Stimulated activated CD4-positive, alpha-beta T cell treated with anti-CD3 and anti-CD28 coated beads, Interleukin-1b, Interleukin-23, amount 100 ng/mL, for 1 hour (primary cell): ENCODE data around the gene STX2.
"Not testable (repeated sequence)": the region's sequence is repeated elsewhere in the genome, so short reads cannot be mapped to it uniquely, and the experiment has no call there.

Experiments
- DNase-seq, 2 donors: peaks; one replicate each; pipeline ENCODE4 v3.0.0-alpha.2; 2020; ENCODE audit warnings: low read depth in 2 of 2

Gene STX2

DNA sequence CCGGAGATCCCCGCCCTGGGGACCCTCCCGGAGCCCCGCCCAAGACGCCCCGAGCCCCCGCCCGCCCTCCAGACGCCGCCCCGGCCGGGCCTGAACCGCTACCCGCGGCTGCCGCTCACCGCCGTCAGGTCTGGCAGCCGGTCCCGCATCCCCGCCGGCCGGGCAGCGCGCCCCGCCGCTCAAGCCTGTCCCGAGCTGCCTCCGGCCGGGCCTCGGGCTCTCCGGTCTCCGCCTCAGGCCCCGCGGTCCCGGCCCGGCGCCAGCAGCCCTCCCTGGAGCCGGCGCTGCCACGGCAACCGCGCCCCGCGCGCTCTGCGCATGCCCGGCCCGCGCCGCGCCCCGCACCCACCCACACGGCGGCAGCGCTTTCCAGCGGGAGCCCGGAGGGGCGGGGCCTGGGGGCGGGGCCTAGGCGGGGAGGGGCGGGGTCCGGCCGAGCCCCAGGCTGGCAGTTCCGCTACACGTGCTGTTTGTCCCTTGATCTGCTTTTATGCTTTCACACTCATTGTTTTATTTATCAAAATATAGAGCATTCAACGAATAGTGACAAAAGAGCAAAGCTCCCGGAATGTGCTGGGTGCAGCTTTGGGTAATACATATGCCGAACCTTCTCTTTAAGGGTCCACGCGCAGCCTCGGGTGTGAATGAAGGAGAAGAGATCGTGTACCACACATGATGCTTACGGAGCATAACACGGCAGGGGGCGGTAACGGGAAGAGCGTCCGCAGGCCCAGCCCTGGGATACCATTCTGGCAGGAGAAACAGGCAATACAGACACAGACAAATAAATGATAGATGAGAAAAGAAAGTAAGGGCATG lies at the start of gene STX2:
Gene STX2 (minus strand): TSS at position 300 of the 819 bp plus-strand sequence. CDS start 151 bp downstream, at position 149.
- DNase-seq, result peak; percentile 85 to 86

DNA sequence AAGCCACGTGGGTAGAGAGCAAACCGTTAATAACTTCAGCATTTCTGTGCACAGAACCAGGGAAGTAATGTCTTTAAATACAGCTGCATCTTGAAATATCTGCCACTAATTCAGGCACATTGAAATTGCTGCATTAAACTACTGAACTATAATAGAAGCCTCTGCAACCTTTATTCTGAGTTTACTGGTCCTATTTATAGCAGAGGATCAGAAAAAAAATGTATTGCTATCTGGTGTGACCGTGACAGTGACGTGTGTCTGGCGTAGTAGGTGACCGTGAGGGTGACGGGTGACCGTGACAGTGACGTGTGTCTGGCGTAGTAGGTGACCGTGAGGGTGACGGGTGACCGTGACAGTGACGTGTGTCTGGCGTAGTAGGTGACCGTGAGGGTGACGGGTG lies 48.1 kb upstream of the STX2 start:
- not testable (repeated sequence) for DNase-seq

DNA sequence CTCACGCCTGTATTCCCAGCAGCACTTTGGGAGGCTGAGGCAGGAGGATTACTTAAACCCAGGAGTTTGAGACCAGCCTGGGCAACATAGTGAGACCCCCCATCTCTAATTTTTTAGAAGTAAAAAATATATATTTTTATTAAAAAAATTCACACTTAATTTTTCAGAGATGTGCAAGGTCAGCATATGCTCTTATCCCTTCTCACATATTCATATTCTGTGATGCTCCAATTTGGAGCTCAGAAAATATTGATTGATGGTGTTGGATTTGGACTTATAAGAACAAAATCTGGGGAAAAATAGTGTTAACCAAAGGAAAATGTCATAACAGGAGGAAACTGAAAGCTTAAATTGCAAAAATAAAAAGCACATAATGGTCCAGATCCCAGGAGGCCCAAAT lies 42.5 kb upstream of the STX2 start:
- no peak for DNase-seq

DNA sequence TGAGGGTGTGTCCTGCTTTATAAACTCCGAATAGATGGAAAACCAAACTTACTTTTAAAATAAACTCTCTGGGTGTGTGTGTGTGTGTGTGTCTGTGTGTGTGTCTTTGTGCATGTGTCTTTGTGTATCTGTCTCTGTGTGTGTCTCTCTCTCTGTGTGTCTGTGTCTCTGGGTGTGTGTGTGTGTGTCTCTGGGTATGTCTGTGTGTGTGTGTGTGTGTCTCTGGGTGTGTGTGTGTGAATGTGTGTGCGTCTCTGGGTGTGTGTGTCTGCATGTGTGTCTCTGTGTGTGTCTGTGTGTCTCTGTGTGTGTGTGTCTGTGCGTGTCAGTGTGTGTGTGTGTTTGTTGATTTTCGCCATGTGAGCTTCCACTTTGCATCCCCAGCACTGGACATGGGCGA lies 42.0 kb upstream of the STX2 start:
- no peak for DNase-seq

DNA sequence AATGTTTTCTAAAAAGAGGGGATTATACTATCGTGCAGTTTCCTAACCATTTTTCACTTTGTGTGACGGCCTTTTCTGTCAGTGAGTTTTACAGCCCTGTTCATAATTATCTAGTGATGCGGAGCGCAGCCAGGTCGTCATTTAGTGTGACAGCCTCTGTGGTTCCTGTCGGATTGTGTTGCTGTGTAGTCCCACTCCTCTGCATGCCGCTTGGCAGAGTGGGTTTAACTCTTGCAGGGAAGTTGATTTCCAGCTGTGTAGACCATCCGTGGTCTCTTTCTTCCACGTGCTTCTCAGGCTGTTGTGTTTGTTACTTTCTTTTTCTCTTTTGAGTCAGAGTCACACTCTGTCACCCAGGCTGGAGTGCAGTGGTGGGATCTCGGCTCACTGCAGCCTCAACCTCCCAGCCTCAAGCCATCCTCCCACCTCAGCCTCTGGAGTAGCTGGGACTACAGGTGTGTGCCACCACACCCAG lies 41.4 kb upstream of the STX2 start:
- DNase-seq, result no peak

DNA sequence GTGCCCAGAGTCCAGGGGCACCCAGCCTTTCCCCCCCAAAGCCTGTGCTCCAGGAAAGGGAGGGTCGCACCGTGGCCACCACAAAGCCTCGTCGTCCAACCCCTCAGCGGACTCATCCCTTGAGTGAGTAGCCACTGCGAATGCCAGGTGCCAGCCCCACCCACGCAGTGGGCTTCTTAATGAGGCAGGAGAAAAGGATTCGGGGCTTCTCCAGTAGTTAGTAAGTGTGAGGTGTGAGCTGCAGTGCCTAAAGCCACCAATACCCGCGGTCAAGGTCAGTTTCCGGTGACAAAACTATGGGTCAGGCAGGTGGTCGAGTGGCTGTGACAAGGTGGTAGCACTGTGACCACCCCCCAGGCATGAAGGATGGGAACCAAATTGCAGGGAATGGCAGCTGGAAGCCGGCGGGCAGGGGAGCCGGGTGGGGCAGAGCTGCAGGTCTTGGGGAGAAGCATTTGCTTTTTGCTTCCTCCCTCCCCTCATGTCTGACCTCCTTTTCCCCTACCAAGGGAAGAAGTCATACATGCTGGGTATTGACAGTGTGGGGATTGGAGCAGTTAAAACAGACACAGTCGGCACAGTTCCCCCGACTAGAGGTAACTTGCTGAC lies 40.8 kb upstream of the STX2 start:
- DNase-seq, result no peak

DNA sequence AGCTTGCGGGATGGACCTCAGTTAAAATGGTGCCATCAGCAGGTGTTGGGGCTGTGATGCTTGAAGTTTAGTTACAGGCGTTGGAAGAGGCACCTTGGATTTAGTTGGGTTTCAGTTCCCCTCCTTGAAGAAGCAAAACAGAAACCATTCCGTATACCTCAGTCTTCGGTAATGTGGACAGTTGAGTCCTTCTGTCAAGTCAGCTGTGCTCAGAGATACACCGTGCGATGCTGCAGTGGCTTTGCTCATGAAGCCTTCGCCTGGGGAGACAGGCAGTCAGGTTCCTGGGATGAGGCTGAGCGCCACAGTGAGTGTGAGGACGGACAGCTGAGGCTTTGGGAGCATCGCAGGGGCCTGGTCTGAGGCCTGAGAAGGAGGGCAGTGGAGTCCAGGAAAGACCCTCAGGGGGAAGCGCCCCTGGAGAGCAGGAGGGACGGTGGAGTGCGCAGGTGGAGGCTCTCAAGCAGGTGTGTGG lies 40.2 kb upstream of the STX2 start:
- DNase-seq, result no peak

DNA sequence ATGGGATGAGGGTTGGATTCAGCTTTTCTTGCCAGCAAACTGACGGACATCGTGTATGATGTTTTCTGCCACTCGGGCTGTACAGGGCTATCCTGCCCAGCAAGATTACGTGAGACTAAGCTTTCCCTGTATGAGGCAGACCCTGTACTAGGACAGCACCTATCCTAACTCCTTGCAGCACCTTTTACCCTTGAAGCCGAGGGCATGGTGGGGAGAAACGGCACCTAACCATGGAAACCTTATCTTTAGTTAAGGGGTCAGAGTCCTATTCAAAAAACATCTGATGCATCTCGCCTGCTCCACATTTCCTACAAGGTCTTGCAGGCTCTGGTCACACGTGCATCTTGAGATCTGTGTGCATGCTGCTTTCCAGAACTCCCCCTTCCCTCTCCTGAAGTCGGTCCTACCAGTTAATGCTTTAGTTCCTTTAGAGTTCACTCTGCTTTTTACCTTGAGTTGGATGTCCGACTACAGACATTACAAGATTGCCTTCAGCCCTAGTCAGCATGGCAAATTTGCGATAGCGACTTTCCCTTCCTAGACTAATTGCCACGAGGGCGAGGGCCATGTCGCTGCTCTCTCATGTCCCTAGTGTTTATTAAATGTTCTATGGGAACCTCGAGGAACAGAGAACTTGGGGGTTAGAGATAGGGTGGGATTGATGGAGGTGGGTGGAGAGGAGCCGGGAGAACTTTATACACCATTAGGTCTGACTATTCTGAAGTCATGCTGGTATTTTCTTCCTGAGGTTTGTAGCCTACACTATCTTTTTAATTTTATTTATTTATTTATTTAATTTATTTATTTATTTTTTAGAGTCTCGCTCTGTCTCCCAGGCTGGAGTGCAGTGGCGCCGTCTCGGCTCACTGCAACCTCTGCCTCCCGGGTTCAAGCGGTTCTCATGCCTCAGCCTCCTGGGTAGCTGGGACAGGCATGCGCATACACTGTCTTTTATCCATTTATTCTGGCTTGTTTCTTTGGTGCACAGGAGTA lies 39.4 kb upstream of the STX2 start:
- DNase-seq, result no peak

DNA sequence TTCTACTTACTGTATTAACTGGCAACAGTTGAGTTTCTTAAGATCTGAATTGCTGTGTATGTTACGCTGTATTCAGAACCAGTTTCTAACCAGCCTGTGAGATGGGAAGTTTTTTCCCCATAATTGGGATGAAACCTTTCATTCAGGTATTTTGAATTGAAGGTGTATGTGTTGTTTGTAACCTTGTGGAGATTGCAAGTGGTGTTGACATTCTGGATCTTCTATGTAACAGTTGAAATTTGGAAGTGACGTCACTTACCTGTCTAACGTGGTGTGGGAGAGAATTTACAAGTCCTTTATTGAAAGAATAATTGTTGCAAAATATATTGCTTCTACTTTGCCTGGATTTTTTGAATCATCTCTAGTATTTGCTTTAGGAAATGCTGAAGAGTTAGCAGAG lies 38.3 kb upstream of the STX2 start:
- DNase-seq, result no peak

DNA sequence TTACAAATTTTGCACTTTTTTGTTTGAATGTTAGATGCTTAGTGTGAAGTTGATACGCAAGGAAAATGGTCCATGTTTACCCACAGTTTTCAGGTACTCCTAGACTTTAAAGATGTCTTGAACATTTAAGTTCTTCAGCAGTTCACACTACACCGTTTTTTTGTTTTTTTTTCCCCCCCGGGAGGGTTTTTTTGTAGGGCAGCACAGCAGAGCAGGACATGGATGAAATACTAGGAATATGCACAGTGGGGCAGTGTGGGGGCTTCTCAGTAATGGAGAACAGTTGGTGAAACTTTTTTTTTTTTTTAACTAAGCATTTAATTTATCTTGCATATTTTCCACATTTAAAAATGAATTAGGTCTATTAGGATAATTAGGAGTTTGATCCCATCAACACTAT lies 37.7 kb upstream of the STX2 start:
- DNase-seq, result no peak

DNA sequence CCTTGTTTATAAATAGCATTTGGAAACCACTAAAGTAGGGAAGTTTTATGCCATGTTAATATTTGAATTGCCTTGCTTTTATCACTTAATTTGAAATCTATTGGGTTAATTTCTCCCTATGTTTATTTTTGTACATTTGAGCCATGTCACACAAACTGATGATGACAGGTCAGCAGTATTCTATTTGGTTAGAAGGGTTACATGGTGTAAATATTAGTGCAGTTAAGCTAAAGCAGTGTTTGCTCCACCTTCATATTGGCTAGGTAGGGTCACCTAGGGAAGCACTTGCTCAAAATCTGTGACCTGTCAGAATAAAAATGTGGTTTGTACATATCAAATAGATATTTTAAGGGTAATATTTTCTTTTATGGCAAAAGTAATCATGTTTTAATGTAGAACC lies 37.2 kb upstream of the STX2 start:
- no peak for DNase-seq

DNA sequence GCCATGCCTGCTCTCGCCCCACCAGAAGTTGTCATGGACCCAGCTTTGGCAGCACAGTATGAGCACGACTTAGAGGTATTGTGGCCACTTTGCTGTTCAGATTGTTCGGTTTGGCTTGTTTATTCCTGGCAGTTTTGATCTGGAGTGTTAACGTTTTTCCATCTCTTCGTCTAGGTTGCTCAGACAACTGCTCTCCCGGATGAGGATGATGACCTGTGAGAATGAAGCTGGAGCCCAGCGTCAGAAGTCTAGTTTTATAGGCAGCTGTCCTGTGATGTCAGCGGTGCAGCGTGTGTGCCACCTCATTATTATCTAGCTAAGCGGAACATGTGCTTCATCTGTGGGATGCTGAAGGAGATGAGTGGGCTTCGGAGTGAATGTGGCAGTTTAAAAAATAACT lies 36.7 kb upstream of the STX2 start:
- not testable (repeated sequence) for DNase-seq

DNA sequence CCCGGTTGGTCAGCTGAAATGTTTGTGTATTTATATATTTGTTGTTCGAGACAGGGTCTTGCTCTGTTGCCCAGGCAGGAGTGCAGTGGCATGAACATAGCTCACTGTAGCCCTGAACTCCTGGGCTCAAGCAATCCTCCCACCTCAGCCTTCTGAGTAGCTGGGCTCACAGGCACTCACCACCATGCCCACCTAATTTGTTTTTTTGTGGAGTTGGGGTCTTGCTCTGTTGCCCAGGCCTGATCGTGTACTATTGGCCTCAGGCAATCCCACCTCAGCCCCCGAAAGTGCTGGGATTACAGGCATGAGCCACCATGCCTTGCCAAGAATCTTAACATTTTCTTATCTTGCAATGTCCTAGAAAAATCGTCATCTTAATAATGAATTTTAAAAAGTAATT lies 36.1 kb upstream of the STX2 start:
- no peak for DNase-seq

DNA sequence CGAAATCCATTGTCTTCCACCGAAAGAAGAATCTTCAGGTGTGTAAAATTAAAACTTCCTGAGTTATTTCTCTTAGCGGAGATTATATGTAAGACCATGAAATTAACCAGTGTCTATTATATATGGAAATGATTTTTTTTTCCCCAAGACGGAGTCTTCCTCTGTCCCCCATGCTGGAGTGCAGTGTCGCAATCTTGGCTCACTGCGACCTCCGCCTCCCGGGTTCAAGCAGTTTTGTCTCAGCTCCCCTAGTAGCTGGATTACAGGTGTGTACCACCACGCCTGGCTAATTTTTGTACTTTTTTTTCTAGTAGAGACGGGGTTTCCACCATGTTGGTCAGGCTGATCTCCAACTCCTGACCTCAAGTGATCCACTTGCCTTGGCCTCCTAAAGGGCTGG lies 35.6 kb upstream of the STX2 start:
- DNase-seq, result no peak

DNA sequence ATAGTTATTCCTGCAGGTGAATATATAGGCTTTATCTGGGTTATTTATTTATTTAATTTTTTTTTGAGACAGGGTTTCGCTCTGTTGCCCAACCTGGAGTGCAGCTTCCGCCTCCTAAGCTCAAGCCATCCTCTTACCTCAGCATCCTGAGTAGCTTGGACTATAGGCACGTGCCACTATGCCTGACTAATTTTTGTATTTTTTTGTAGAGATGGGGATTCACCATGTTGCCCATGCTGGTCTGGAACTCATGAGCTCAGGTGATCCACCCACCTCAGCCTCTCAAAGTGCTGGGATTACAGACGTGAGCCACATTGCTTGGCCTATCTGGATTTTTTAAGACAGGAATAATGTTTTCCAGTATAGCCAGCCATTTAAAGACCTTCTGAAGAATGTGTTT lies 34.8 kb upstream of the STX2 start:
- DNase-seq, result no peak

DNA sequence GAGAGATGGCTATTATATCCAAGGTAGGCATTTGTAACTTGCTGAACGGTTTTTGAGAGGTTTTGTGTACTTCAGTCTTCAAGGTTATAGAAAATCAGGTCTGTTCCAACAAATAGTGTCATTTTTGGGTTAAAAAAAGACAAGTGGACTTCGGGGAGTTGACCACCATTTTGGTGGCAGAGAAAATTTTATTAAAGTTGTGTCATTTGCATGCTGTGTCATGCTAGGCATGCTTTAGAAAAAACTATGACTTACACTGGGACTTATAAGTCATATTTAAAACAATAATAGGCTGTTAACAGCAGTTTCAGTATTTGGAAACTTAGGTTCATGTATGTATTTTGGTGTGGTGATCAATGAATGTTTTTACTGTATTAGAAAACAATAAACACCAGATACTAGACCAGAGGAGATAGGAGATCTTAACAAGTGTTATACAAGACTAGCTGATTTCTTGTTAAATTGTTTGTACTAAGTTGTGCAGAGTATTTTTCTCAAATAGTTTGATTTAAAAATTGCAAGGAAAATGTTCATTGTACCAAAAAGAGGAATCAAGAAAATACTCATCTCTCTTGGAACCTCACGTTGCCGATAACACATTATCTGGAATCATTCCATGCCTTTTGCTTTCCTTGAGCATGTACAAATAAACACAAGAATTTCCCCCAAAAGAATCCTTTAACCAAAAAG lies 34.2 kb upstream of the STX2 start:
- no peak for DNase-seq

DNA sequence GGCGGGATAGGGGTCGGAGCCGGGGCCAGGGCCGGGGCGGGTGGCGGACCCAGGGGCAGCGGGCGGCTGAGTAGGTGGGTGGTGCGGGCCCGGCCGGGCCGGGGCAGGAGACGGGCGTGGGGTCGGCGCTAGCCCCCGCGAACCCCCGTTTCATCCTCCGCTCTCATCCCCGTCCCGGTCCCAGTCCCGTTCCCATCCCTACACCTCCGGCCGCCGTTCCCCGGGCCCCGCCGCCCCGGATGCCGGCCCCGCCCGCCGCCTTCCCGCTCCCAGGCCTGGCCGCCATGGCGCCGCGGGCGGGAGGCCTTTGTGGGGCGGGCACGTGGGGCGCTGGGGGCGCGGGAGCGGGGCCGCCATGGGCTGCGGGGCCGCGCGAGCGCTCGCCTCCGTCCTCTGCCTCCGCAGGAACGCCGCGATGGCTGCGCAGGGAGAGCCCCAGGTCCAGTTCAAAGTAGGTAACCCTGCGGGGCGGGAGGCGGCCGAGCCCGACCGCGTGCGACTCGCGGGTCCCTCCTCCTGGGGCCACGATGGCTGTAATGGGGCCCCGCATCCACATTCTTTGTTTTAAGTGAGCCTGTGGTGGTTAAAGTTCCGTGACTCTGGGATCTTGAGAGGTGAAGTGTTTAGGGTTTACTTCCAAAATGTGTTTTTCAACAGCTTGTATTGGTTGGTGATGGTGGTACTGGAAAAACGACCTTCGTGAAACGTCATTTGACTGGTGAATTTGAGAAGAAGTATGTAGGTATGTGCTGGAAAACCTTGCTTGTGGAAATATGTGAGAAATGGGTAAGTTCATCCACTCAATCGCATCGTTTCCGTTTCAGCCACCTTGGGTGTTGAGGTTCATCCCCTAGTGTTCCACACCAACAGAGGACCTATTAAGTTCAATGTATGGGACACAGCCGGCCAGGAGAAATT lies 33.4 kb upstream of the STX2 start:
- DNase-seq, result peak in 1 of 2 donors; percentile 29

DNA sequence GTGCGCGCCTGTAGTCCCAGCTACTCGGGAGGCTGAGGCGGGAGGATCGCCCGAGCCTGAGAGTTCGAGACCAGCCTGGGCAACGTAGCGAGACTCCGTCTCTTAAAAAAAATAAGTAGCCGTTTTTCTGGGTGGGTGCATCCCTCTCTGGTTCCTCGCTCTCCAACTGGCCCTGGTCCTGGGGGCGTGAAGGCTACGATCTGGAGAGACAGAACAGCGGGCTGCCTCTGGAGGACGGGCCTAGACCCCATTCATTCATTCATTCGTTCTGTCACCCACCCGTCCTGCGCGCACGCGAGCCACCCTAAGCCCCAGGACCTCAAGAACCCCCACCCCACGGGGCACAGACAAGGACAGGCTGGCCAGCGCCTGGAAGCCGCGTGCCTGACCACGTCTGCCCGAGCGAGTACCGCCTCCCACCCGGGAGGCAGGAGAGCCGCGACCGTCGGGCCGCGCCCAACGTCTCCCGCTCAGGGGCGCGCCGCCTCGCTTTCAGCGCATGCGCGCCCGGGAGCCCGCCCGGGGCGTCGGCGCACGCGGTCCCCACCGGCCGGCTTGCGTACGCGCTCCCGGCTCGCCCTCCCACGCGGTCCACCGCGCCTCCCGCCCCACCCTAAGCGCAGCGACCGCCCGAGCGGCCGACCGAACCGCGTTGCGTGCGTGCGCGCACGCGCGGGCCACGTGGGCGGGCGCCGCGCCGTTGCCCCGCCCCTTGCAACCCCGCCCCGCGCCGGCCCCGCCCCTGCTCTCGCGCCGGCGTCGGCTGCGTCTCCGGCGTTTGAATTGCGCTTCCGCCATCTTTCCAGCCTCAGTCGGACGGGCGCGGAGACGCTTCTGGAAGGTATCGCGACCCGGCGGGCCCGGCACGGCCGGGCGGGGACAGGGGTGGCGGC lies 32.5 kb upstream of the STX2 start, which contains the start of gene RAN:
Gene RAN (plus strand): TSS at position 781 of the 893 bp plus-strand sequence. CDS start 528 bp downstream, outside the sequence.
- peak; percentile 83 to 87 for DNase-seq
